Measurements from ENCODE around the gene LSM4.

Gene LSM4

GRCh38 chr19:18311502-18312091 is 11.3 kb downstream of the LSM4 start:
- DNase-seq (ENCODE audit: low spot score): no peak

- no peak for DNase-seq (ENCODE audit: low spot score)
Measured at GRCh38 chr19:18310966-18311365, 11.9 kb downstream of the LSM4 start.

- DNase-seq (ENCODE audit: low spot score): no peak
Measured at GRCh38 chr19:18310118-18310909, 12.6 kb downstream of the LSM4 start.

GRCh38 chr19:18309525-18310064 is 13.3 kb downstream of the LSM4 start:
- DNase-seq (ENCODE audit: low spot score): no peak

GRCh38 chr19:18308948-18309325 is 13.9 kb downstream of the LSM4 start:
- DNase-seq (ENCODE audit: low spot score): no peak

- DNase-seq (ENCODE audit: low spot score): no peak
Measured at GRCh38 chr19:18308051-18308947, 14.6 kb downstream of the LSM4 start.

GRCh38 chr19:18307271-18307681 is 15.6 kb downstream of the LSM4 start:
- no peak for DNase-seq (ENCODE audit: low spot score)

- no peak for DNase-seq (ENCODE audit: low spot score)
Measured at GRCh38 chr19:18306888-18307260, 16.0 kb downstream of the LSM4 start.

- DNase-seq (ENCODE audit: low spot score): no peak
Measured at GRCh38 chr19:18306209-18306887, 16.5 kb downstream of the LSM4 start.

GRCh38 chr19:18304458-18305310 is 18.2 kb downstream of the LSM4 start:
- DNase-seq (ENCODE audit: low spot score): peak; percentile 60

GRCh38 chr19:18304208-18304457 is 18.7 kb downstream of the LSM4 start:
- no peak for DNase-seq (ENCODE audit: low spot score)

- DNase-seq (ENCODE audit: low spot score): no peak
Measured at GRCh38 chr19:18301718-18302111, 21.2 kb downstream of the LSM4 start.

- DNase-seq (ENCODE audit: low spot score): peak; percentile 51
Measured at GRCh38 chr19:18300930-18301717, 21.8 kb downstream of the LSM4 start.

GRCh38 chr19:18299654-18300053 is 23.2 kb downstream of the LSM4 start:
- DNase-seq (ENCODE audit: low spot score): no peak

GRCh38 chr19:18298601-18299000 is 24.3 kb downstream of the LSM4 start:
- DNase-seq (ENCODE audit: low spot score): no peak

- DNase-seq (ENCODE audit: low spot score): no peak
Measured at GRCh38 chr19:18297308-18297707, 25.6 kb downstream of the LSM4 start.

GRCh38 chr19:18295034-18295451 is 27.8 kb downstream of the LSM4 start:
- no peak for DNase-seq (ENCODE audit: low spot score)

- DNase-seq (ENCODE audit: low spot score): no peak
Measured at GRCh38 chr19:18294467-18294864, 28.4 kb downstream of the LSM4 start.

GRCh38 chr19:18293642-18294466 is 29.0 kb downstream of the LSM4 start:
- DNase-seq (ENCODE audit: low spot score): no peak

Measured in COLO829 (cell line).